Erythroblast (primary cell): ENCODE measurements around the gene DOK7.

Experiments
- GATA1 ChIP-seq: IDR thresholded peaks from 2 replicates; pipeline ENCODE4 v1.6.1; 2011; ENCODE audit warnings: low read depth, mild to moderate bottlenecking, control low read depth, low read length, moderate library complexity
- POLR2A ChIP-seq: IDR thresholded peaks from 2 replicates; pipeline ENCODE4 v1.6.1; 2011; ENCODE audit warnings: mild to moderate bottlenecking, low read length

- TF ChIP-seq POLR2A: no peak
- TF ChIP-seq GATA1: no peak
Measured at GRCh38 chr4:3477750-3478430, 14.8 kb downstream of the DOK7 start.
